Ovary (tissue), 3 donors: ENCODE data around the gene SLC35B4.

ENCODE experiments used
- CTCF ChIP-seq, 3 donors: fragments of 450-650 bp in 2 of 3; fragments of 200-600 bp in 1 of 3; IDR thresholded peaks; one replicate each; pipeline versions ENCODE4 v1.5.1 to v1.8.0; 2016 to 2022; ENCODE audit warnings: antibody characterized with exemption in 3 of 3, mild to moderate bottlenecking in 1 of 3
- POLR2A ChIP-seq: fragments of 450-650 bp; IDR thresholded peaks from one replicate; pipeline ENCODE4 v1.6.1; 2017; ENCODE audit warnings: antibody characterized with exemption, mild to moderate bottlenecking, moderate library complexity
- donor health status: DM: no; HTN: no; CAD: no.

- no peak for TF ChIP-seq CTCF (IDR thresholded peaks at IDR 0.05)
- no peak for TF ChIP-seq POLR2A
Observed at GRCh38 chr7:134331393-134331792, 14.7 kb upstream of the SLC35B4 start.
